IPS-15b (cell line): Measurements from ENCODE around the gene PARD3B.

Experiments
- H3K27me3 ChIP-seq: one replicate; pipeline ENCODE4 v1.6.1; 2013; ENCODE audit warnings: low read length; ENCODE audit not compliant: control insufficient read depth, insufficient read depth
- H3K36me3 ChIP-seq: one replicate; pipeline ENCODE4 v1.6.1; 2013; ENCODE audit warnings: low read length; ENCODE audit not compliant: control insufficient read depth, insufficient read depth
- H3K4me1 ChIP-seq: one replicate; pipeline ENCODE4 v1.6.1; 2013; ENCODE audit warnings: mild to moderate bottlenecking, low read length; ENCODE audit not compliant: control insufficient read depth, insufficient read depth
- H3K4me3 ChIP-seq: one replicate; pipeline ENCODE4 v1.5.1; 2013; ENCODE audit warnings: low read depth, low read length
- H3K9ac ChIP-seq: one replicate; pipeline ENCODE4 v1.6.1; 2013; ENCODE audit warnings: low read depth, mild to moderate bottlenecking, low read length
- H3K9me3 ChIP-seq: one replicate; pipeline ENCODE4 v1.6.1; 2013; ENCODE audit warnings: mild to moderate bottlenecking, low read length; ENCODE audit not compliant: control insufficient read depth, insufficient read depth

Gene PARD3B

DNA sequence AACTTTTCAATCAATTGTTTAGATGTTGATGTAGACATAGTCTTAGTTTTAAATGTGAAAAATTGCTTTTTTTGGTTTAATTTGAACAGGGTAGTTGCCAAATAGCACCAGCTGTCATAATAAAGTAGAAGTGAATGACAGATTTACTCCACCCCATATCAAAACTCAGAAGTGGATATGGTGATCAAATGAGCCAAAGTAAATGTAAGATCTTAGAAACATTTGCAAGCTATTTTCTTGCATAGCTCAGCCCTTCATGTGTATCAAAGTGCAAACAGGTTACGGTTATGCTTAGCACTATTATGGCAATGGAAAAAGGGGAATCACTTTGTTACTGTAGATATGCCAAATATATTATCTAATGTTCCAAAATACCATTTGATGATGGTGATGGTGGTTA lies 596.1 kb downstream of the PARD3B start:
- Histone ChIP-seq H3K4me3 (no peak overlapping the region), H3K4me1 (peaks cover 6% of the 10 kb centered on the region), H3K9me3 (no peaks in the 10 kb centered on the region), H3K36me3 (no peaks in the 10 kb centered on the region), H3K9ac (no peak overlapping the region), H3K27me3 (no peaks in the 10 kb centered on the region)

DNA sequence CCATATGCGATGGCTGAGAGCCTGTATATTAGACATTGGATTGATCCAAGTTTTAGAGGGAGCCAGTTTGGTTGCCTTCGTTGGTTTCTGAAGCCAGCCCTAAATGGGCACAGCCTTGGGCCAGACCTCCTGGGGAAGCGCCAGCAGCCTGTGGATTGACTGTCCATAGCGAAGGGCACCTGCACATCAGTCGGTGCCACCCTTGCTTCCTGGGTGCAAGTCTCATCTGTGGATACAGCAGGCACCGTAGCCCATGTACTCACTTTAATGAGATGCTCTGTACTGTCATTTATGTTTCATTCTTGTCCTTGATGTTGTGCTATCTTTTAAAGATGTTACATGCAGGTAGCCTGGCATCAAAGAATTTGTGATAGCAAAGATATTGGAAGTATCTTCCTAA lies 600.6 kb downstream of the PARD3B start:
- H3K27me3 ChIP-seq, result no peaks in the 10 kb centered on the region
- H3K9me3 ChIP-seq, result no peaks in the 10 kb centered on the region
- H3K4me1 ChIP-seq, result no peaks in the 10 kb centered on the region
- no peak overlapping the region for H3K9ac ChIP-seq
- H3K36me3 ChIP-seq, result no peaks in the 10 kb centered on the region
- H3K4me3 ChIP-seq, result no peak overlapping the region

DNA sequence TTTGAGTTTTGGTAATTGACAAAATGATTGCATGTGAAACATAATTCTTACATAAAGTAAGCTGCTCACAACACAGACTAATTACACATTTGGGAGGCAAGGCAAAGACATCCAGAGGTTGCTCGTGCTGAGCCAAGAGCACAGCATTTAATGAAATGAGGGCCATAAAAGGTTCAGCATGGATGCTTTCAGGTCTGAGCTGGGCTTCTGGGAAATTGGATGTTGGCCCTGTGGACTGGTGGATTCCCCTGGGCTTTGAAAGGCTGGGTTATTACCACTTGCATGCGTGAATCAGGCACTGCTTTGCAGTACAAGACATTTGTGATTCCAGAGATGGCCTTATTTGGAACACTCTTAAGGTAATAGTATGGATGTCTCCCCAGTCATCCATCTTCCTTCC lies 603.5 kb downstream of the PARD3B start:
- Histone ChIP-seq H3K4me1 (no peaks in the 10 kb centered on the region), H3K27me3 (no peaks in the 10 kb centered on the region), H3K4me3 (no peak overlapping the region), H3K9me3 (no peaks in the 10 kb centered on the region), H3K9ac (no peak overlapping the region), H3K36me3 (no peaks in the 10 kb centered on the region)

DNA sequence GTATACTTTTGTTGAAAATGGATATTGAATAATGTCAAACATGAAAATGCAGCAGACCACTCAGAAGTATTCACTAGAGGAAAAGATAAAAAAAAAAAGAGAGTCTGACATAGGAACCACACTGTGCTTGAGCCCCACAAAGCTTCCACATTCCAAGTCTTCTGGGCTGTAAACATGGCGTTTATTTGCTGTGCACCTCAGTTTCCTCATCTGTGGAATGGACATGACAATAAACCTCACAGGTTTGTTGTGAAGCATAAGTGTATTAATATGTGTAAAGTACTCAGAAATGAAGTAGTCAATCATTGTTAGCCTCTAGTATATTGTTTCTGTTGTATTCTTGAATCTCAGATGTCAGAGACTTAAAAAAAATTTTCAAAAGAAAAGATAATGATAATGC lies 611.2 kb downstream of the PARD3B start:
- Histone ChIP-seq H3K36me3 (no peaks in the 10 kb centered on the region), H3K9ac (no peak overlapping the region), H3K4me3 (no peak overlapping the region), H3K9me3 (no peaks in the 10 kb centered on the region), H3K27me3 (no peaks in the 10 kb centered on the region), H3K4me1 (no peaks in the 10 kb centered on the region)

DNA sequence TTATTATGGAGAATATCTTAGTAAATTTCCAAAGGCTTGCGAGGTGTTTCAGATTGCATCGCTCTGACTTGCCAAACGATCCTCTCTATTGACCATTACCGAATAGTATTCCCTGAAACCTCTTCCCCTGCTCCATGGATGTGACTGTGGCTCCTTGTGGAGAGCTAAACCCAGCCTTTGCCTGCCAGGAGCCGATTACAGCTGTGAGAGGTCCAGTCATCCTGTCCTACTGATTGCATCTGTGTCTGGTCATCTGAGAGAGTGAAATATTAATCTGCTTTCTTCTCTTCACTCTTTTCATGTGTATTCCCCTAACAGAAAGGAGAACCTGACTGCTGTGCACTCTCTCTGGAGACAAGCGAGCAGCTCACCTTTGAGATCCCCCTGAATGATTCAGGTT lies 613.1 kb downstream of the PARD3B start:
- H3K4me3 ChIP-seq, result no peak overlapping the region
- no peaks in the 10 kb centered on the region for H3K9me3 ChIP-seq
- no peak overlapping the region for H3K9ac ChIP-seq
- no peaks in the 10 kb centered on the region for H3K4me1 ChIP-seq
- H3K27me3 ChIP-seq, result no peaks in the 10 kb centered on the region
- no peaks in the 10 kb centered on the region for H3K36me3 ChIP-seq

DNA sequence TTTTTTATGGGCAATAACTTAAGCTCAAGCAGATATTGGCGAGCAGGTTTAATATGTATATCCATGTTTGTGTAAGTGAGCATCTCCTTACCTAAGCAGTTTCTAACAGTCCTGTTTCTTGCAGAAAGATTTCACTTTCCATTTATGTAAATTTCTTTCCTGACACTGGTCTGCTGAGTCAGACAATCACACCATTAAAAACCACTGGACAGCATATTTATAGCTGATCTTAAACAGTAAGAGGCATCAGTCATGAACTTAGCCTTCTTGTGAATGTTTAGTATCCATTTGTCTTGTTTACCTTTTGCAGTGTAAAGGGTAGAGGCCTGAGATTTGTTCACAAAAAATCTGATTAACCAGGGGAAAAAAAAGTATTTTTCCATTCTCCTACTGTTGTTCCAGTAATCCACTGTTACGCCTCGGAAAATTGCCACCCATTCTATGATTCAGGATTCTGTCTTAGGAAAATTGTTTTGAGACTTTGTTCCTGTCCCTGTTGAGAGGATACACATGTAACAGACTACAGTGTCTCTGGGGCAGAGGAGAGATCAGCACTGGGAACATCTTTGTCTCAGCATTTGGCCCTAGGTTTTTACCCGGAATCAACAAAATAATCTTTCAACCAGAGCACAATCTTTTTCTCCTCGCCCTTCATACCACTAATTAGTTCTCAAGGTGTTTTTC lies 616.0 kb downstream of the PARD3B start:
- Histone ChIP-seq H3K9me3 (no peaks in the 10 kb centered on the region), H3K36me3 (no peaks in the 10 kb centered on the region), H3K9ac (no peak overlapping the region), H3K4me1 (no peaks in the 10 kb centered on the region), H3K4me3 (no peak overlapping the region), H3K27me3 (no peaks in the 10 kb centered on the region)

DNA sequence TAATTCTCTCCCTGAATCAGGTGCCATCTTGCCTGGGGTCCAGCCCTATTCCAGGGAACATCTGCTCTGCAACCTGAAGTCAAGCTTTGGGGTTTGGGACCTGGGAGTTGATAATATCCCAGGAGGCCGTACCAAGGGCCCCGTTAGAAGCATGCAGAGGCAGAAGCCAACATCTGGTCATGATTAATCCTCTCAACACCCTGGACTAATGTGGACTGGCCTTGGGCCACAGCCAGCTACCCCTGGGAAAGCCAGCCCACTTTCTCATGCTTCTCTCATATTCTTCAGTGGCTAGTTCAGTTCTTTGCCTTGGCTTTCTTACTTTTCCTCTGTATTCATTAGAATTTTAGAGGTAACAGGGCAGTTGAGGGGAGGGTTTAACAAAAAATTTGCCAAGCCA lies 621.5 kb downstream of the PARD3B start:
- no peaks in the 10 kb centered on the region for H3K9me3 ChIP-seq
- no peaks in the 10 kb centered on the region for H3K4me1 ChIP-seq
- H3K4me3 ChIP-seq, result no peak overlapping the region
- H3K9ac ChIP-seq, result no peak overlapping the region
- H3K36me3 ChIP-seq, result no peaks in the 10 kb centered on the region
- no peaks in the 10 kb centered on the region for H3K27me3 ChIP-seq

DNA sequence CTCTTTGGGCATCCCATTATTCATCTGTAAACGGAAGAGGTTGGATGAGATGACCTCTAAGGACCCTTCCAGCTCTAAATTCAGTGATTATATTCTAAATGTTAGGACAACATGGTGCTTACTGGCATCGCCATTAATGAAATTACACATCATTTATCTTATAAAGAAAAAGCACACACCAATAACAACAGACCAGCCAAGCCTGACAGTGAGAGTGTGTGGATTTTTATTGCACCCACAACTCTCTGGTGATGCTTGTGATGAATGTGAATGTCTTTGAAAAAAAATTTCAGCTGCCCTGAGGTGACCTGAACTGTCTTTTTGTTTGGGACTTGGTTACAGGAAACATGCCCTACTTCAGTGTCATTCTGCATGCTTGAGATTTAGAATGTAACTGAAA lies 623.7 kb downstream of the PARD3B start:
- Histone ChIP-seq H3K27me3 (no peaks in the 10 kb centered on the region), H3K4me3 (no peak overlapping the region), H3K36me3 (no peaks in the 10 kb centered on the region), H3K4me1 (no peaks in the 10 kb centered on the region), H3K9ac (no peak overlapping the region), H3K9me3 (no peaks in the 10 kb centered on the region)

DNA sequence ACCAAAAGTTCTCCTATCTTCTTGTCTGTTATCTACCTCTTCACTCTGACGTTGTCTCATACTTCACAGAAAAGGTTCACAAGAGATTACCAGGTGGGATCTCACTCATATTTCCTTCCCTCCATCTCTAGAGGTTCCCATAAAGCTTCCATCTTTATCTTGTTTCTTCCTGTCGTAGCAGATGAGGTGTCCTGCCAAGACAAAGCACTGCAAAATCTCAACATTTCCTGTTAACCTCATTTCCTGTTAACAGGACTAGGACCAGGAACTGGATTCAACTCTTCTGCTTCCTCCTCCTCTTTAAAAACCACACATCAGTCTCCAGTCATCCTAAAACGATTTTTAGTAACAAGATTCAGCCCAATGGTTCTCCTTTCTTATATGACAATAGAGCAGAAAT lies 624.2 kb downstream of the PARD3B start:
- no peaks in the 10 kb centered on the region for H3K9me3 ChIP-seq
- no peaks in the 10 kb centered on the region for H3K36me3 ChIP-seq
- no peaks in the 10 kb centered on the region for H3K27me3 ChIP-seq
- H3K4me1 ChIP-seq, result no peaks in the 10 kb centered on the region
- H3K9ac ChIP-seq, result no peak overlapping the region
- H3K4me3 ChIP-seq, result no peak overlapping the region

DNA sequence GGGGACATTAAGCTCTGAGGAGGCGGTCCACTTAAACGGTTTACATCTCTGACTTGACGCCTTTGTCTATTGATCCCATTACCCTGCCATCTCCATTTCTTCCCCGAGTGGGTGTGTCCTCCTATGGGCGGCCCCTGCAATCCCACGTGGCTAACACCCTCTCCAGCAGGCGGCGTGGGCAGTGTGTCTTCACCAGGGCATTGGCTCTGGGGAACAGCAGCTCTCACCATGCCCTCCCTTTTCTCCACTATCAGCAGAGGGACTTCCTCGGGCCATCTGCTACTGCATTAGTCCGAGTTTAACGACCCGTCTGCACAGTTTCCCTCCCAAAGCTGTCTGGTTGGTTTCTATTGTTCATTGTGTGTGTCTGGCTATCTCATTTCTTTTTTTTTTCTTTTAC lies 625.1 kb downstream of the PARD3B start:
- Histone ChIP-seq H3K4me1 (no peaks in the 10 kb centered on the region), H3K36me3 (no peaks in the 10 kb centered on the region), H3K9ac (no peak overlapping the region), H3K4me3 (no peak overlapping the region), H3K9me3 (no peaks in the 10 kb centered on the region), H3K27me3 (no peaks in the 10 kb centered on the region)

DNA sequence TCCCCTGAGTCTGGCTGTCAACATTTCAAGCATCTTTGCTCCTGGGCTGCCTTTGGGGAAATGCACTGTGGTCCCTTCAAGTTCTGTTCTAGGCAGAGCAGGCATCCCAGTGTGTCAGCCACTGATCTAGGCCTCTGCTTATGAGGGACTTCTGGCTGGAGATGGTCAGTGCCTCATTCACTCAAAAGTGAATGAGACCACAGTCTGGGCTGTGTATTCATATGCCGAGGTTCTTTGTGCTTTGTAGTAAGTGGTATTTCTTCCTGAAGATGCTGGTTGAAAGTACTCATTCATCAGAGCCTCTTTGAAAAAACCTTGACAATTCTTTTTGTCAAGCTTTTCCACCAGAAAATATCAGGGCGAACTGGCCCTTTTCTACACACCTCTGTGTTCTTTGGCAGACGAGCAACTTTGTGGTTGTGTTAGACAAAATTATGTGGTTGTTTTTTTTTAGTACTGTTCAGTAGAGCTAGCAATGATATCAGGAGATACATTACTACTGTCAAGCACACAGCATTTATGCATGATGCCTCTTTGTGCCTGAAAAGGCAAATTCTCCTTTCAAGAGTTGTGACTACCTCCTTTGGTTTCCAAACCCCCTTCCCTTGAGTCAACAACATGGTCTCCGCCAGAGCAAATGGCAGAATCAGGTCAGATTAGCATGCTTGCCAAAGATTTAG lies 626.1 kb downstream of the PARD3B start:
- no peak overlapping the region for H3K9ac ChIP-seq
- no peaks in the 10 kb centered on the region for H3K4me1 ChIP-seq
- no peaks in the 10 kb centered on the region for H3K27me3 ChIP-seq
- H3K4me3 ChIP-seq, result no peak overlapping the region
- no peaks in the 10 kb centered on the region for H3K36me3 ChIP-seq
- no peaks in the 10 kb centered on the region for H3K9me3 ChIP-seq

DNA sequence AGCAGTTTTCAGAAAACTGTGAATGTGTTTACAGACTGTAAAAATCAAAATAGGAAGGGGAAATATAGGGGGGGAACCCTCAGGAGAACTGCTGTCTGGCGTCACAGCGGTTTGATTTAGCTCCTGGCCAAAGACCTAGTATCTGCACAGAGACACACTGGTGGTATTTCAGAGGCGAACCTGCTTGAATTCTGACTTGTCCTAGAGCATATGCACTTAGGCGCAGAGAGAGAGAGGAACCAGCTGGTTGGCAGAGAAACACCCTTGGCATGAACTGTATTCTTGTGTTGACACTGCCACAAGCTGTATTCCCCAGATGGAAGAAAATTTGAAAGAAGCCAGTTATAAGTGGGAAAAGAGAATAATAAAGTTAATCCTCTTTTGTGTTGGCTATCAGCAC lies 630.6 kb downstream of the PARD3B start:
- no peak overlapping the region for H3K4me3 ChIP-seq
- H3K36me3 ChIP-seq, result no peaks in the 10 kb centered on the region
- no peaks in the 10 kb centered on the region for H3K27me3 ChIP-seq
- H3K4me1 ChIP-seq, result no peaks in the 10 kb centered on the region
- no peaks in the 10 kb centered on the region for H3K9me3 ChIP-seq
- no peak overlapping the region for H3K9ac ChIP-seq
